Right forelimb (tissue), 1 donor: ENCODE measurements around the gene ENTPD6.

Experiments
- DNase-seq: peaks from one replicate; pipeline ENCODE4 v3.0.0-alpha.2; 2018

ENTPD6 gene

GRCh38 chr20:25191051-25191450, 4.5 kb upstream of the ENTPD6 start:
- no peak for DNase-seq

- no peak for DNase-seq
Measured at GRCh38 chr20:25191689-25192088, 3.8 kb upstream of the ENTPD6 start.

- no peak for DNase-seq
Measured at GRCh38 chr20:25193843-25194242, 1.7 kb upstream of the ENTPD6 start.

GRCh38 chr20:25194333-25194972, 1.1 kb upstream of the ENTPD6 start:
- no peak for DNase-seq

GRCh38 chr20:25195962-25196785, 662 bp downstream of the ENTPD6 start:
- DNase-seq, result no peak

- no peak for DNase-seq
Measured at GRCh38 chr20:25196786-25197120, 1.2 kb downstream of the ENTPD6 start.

- DNase-seq, result no peak
Measured at GRCh38 chr20:25197183-25197869, 1.8 kb downstream of the ENTPD6 start.

GRCh38 chr20:25197870-25198190, 2.3 kb downstream of the ENTPD6 start:
- no peak for DNase-seq

GRCh38 chr20:25198663-25199383, 3.3 kb downstream of the ENTPD6 start:
- DNase-seq, result no peak

GRCh38 chr20:25199473-25200260, 4.2 kb downstream of the ENTPD6 start:
- DNase-seq, result no peak

- DNase-seq, result no peak
Measured at GRCh38 chr20:25203089-25203488, 7.6 kb downstream of the ENTPD6 start.

GRCh38 chr20:25203871-25204320, 8.4 kb downstream of the ENTPD6 start:
- DNase-seq, result no peak

- DNase-seq, result no peak
Measured at GRCh38 chr20:25204550-25205276, 9.2 kb downstream of the ENTPD6 start.

GRCh38 chr20:25205277-25206062, 10.0 kb downstream of the ENTPD6 start:
- no peak for DNase-seq

- DNase-seq, result no peak
Measured at GRCh38 chr20:25206063-25206403, 10.5 kb downstream of the ENTPD6 start.

- DNase-seq, result no peak
Measured at GRCh38 chr20:25206548-25206947, 11.0 kb downstream of the ENTPD6 start.

GRCh38 chr20:25207149-25207959, 11.8 kb downstream of the ENTPD6 start:
- DNase-seq, result no peak

GRCh38 chr20:25207960-25208534, 12.5 kb downstream of the ENTPD6 start:
- no peak for DNase-seq

GRCh38 chr20:25209400-25209799, 13.9 kb downstream of the ENTPD6 start:
- no peak for DNase-seq

GRCh38 chr20:25209911-25210310, 14.4 kb downstream of the ENTPD6 start:
- DNase-seq, result no peak
